CMK (cell line): ENCODE results near the gene EGFLAM.
"Not testable (repeated sequence)": the region's sequence is repeated elsewhere in the genome, so short reads cannot be mapped to it uniquely, and the experiment has no call there.

Experiments used
- DNase-seq: peaks from one replicate; pipeline ENCODE4 v3.0.0-alpha.2; 2010; ENCODE audit warnings: low read depth

EGFLAM gene

GRCh38 chr5:38329132-38329715, 70.9 kb downstream of the EGFLAM start:
- DNase-seq, result no peak

DNA sequence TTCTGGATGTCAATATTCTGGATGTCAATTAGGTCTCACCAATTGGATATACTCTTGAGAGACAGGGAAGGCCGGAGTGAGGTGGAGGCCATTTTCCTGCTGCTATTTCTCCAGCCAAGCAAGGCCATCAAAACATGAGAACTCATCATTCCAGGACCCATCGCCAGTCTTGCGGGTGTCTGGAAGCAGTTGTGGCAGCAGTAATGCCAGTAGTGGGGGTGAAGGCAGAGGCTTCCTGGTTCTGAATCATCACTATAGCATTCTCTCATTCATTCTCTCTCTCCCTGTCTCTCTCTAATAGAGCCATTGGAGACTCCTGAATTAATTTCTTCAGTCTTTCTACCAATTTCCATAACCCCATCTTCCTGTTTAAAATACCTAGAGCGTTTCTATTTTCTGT, 71.8 kb downstream of the EGFLAM start:
- DNase-seq, result no peak

DNA sequence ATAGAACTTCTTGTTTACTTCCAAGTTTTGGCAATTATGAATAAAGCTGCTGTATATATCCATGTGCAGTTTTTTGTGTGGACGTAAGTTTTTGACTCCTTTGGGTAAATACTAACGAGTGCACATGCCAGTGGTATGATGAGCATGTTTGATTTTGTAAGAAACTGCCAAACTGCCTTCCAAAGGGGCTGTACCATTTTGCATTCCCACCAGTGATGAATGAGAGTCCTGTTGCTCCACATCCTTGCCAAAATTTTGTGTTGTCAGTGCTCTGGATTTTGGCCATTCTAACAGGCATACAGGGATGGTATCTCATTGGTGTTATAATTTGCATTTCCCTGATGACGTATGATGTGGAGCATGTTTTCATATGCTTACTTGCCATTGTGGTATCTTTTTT, 73.5 kb downstream of the EGFLAM start:
- no peak for DNase-seq

- not testable (repeated sequence) for DNase-seq
These were observed 74.8 kb downstream of the EGFLAM start for GRCh38 chr5:38333181-38333580.

GRCh38 chr5:38338455-38338854, 80.1 kb downstream of the EGFLAM start:
- no peak for DNase-seq

- no peak for DNase-seq
These were observed 81.1 kb downstream of the EGFLAM start for GRCh38 chr5:38339446-38339845.

DNA sequence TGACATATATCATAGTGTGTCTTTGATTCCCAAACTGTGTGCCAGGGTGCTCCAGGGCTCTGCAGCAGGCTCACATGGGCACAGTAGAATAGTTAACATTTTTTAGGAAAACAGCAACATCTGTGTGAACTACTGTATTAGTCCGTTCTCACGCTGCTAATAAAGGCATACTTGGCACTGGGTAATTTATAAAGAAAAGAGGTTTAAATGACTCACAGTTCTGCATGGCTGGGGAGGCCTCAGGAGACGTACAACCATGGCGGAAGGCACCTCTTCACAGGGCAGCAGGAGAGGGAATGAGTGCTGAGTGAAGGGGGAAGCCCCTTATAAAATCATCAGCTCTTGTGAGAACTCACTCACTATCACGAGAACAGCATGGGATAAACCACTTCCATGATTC, 82.7 kb downstream of the EGFLAM start:
- DNase-seq, result no peak

- no peak for DNase-seq
These were observed 83.3 kb downstream of the EGFLAM start for GRCh38 chr5:38341641-38342040.

- no peak for DNase-seq
These were observed 83.9 kb downstream of the EGFLAM start for GRCh38 chr5:38342261-38342660.

- no peak for DNase-seq
These were observed 86.5 kb downstream of the EGFLAM start for GRCh38 chr5:38344891-38345290.

GRCh38 chr5:38346593-38346992, 88.2 kb downstream of the EGFLAM start:
- DNase-seq, result no peak

DNA sequence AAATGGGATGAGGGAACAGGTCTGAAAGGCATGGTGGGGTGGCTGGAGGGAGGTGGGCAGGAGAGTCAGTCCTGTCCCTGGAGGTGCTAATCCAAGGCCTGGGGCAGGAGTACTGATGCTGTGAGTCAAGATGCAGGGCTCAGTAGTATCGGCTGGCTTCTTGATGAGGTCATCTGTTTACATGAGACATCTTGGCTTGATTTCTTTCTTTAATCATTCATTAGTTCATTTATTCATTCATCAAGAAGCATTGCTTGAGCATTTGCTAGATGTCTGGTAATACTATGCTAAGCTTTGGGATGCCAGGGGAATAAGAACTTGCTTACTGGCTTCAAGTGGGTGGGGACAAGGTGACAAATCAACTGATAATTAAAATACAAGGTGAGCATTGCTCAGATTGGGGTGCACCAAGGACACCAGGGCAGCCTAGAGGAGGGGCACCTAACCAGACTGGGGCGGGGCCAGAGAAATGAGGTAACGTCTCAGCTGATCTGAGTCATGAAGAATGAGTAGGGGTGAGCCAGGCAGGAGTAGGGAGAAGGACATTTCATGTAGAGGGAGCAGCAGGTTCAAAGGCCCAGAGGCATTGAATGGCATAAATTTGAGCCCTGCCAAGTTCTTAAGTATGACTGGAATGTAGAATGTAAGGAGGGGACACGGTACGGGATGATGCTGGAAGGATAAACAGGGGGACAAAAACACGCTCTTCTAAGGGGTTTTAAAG, 88.8 kb downstream of the EGFLAM start:
- no peak for DNase-seq

- DNase-seq, result no peak
These were observed 89.5 kb downstream of the EGFLAM start for GRCh38 chr5:38347896-38348295.

GRCh38 chr5:38360323-38361061, 102.1 kb downstream of the EGFLAM start:
- DNase-seq, result no peak

GRCh38 chr5:38362713-38363112, 104.4 kb downstream of the EGFLAM start:
- DNase-seq, result no peak

DNA sequence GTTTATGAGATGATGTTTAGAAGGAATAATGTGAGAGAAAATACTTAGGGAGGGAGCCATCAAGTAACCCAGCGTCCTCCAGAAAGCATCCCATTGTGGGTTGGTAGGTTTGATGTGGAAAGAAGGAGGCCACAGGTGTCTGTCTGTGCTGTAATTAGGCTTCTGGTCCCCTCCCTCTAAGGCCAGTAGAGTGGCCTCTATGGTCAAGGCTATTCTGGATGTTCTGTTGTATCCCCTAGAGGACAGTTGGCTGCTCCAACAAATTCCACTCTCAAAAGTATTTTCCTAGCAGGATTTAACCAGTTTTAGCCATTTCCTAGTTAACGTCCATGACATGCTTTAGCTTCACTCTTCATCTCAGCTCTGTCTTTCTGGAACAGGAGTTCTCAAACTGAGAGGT, 106.5 kb downstream of the EGFLAM start:
- no peak for DNase-seq

DNA sequence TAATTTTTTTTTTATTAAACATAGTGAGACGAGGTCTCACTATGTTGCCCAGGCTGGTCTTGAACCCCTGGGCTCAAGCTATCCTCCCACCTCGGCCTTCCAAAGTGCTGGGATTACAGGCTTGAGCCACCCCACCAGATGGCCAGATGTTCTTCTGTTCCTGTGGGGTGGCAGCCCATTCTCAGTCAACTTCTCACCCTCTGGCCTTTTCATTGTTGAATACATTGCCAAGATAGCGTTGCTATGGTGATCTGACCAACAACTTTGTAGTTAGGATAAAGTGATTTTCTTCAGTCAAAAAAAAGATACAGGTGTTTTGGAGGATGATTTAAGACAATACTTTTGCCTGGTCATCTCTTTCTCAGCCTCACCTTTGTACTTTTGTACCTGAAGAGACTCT, 109.1 kb downstream of the EGFLAM start:
- no peak for DNase-seq

DNA sequence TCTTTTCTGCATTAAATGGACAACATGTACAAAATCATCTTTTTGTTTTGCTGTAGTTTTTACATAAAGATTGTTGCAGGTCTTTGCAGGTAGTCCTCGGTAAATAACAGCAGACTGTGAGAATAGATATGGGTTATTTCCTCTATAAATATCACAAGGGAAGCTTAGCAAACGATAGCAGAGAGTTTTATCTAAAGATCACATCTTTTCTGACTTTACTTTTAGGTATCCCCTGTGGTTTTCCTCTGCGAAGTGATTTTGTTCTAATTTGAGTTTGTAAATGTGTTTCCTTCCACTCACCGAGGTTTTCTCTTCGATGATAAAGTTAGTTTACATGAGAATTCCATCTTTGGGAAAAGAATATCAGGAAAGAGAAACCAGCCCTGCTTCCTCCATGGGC, 109.6 kb downstream of the EGFLAM start:
- no peak for DNase-seq

DNA sequence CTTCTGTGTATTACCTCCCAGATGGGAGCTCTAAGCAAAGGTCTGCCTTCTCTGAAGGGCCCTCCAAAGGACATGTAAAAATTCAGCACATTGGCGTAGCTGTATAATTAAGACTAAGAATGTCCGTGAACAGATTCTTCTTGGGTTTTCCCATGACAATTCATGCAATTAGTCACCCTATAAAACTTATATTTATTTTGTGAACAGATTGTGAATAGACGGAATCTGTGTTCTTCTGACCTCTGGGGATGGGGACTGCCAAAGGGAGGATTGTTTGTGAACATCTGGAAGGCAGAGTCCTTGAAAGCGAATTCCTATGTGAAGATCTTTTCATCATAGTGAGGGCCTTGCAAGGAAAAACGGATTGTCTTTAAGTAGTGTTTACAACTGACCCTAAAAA, 111.3 kb downstream of the EGFLAM start:
- no peak for DNase-seq

GRCh38 chr5:38370358-38371100, 112.2 kb downstream of the EGFLAM start:
- DNase-seq, result no peak

GRCh38 chr5:38371596-38371995, 113.2 kb downstream of the EGFLAM start:
- DNase-seq, result no peak

GRCh38 chr5:38373743-38374142, 115.4 kb downstream of the EGFLAM start:
- no peak for DNase-seq

- no peak for DNase-seq
These were observed 117.1 kb downstream of the EGFLAM start for GRCh38 chr5:38375423-38375822.
